B cell (primary cell): ENCODE measurements around the gene CPN1. TPM values are rescaled to one million over a fixed set of nuclear protein-coding genes. Genes with fewer than 3 reads are reported as not detected.

ENCODE experiments used
- ATAC-seq: fragments of 200-7000 bp; cut with Tn5 transposase; one replicate; pipeline ENCODE4 v1.10.0; 2021; ENCODE audit warnings: low read depth, mild to moderate bottlenecking, moderate number of reproducible peaks, moderate library complexity
- CTCF ChIA-PET: fragments of 350-600 bp; sonication (Branson Sonifier 250); formaldehyde crosslinking; loops from one replicate; lab custom pipeline; 2021; ENCODE audit warnings: antibody characterized with exemption, inconsistent platforms; lab: Charles Lee
- POLR2A ChIA-PET: fragments of 350-600 bp; sonication (Branson Sonifier 250); formaldehyde crosslinking; loops from one replicate; lab custom pipeline; 2021; ENCODE audit warnings: antibody characterized with exemption; lab: Charles Lee
- DNase-seq: peaks from one replicate; pipeline ENCODE4 v3.0.0; 2013
- H2AFZ ChIP-seq: 2 replicates; pipeline ENCODE4 v1.6.1; 2012; ENCODE audit warnings: mild to moderate bottlenecking, low read depth, low read length; ENCODE audit not compliant: insufficient read depth, poor library complexity, severe bottlenecking
- H3K27ac ChIP-seq, 2 donors: 1 replicate in 1 of 2; 2 replicates in 1 of 2; pipeline ENCODE4 v1.5.1; 2012 to 2013; ENCODE audit warnings: low read length in 2 of 2, mild to moderate bottlenecking in 2 of 2, moderate library complexity in 1 of 2
- H3K27me3 ChIP-seq, 4 experiments: fragments of 200-600 bp in 1 of 4; sonication (generic) in 1 of 4; replicated peaks in 1 of 4; 1 replicate in 2 of 4; 2 replicates in 2 of 4; pipeline versions ENCODE4 v1.6.1 to v1.7.0; 2013 to 2016; ENCODE audit warnings: low read length in 3 of 4, mild to moderate bottlenecking in 2 of 4, mixed read lengths in 1 of 4, moderate library complexity in 1 of 4; ENCODE audit not compliant: insufficient read depth in 4 of 4, control insufficient read depth in 3 of 4; ENCODE audit errors: control extremely low read depth in 1 of 4
- H3K36me3 ChIP-seq, 2 experiments: replicated peaks in 1 of 2; 1 replicate in 1 of 2; 2 replicates in 1 of 2; pipeline versions ENCODE4 v1.6.1 to v1.7.1; 2013; ENCODE audit warnings: low read length in 1 of 2; ENCODE audit not compliant: insufficient read depth in 2 of 2, control insufficient read depth in 1 of 2; ENCODE audit errors: control extremely low read depth in 1 of 2, extremely low read depth in 1 of 2
- H3K4me1 ChIP-seq, 2 donors: fragments of 200-600 bp in 1 of 2; sonication (generic) in 1 of 2; 1 replicate in 1 of 2; 2 replicates in 1 of 2; pipeline versions ENCODE4 v1.5.1 to v1.6.1; 2013 to 2017; ENCODE audit warnings: low read length in 2 of 2; ENCODE audit not compliant: control insufficient read depth in 2 of 2, insufficient read depth in 2 of 2
- H3K4me2 ChIP-seq: replicated peaks from 2 replicates; pipeline ENCODE3; 2012; ENCODE audit warnings: mild to moderate bottlenecking, low read depth, low read length; ENCODE audit not compliant: poor library complexity, severe bottlenecking
- H3K4me3 ChIP-seq, 5 experiments: fragments of 200-600 bp in 1 of 5; sonication (generic) in 1 of 5; 1 replicate in 3 of 5; 2 replicates in 2 of 5; pipeline versions ENCODE4 v1.5.1 to v1.7.0; 2011 to 2016; ENCODE audit warnings: low read length in 4 of 5, mild to moderate bottlenecking in 4 of 5, low read depth in 2 of 5, control low read depth in 1 of 5, moderate library complexity in 1 of 5; ENCODE audit not compliant: insufficient read depth in 1 of 5; ENCODE audit errors: control extremely low read depth in 1 of 5, extremely low read depth in 1 of 5
- H3K79me2 ChIP-seq: fragments of 200-600 bp; sonication (generic); one replicate; pipeline ENCODE4 v1.6.0; 2016; ENCODE audit warnings: low read length; ENCODE audit not compliant: control insufficient read depth, insufficient read depth
- H3K9ac ChIP-seq: fragments of 200-600 bp; sonication (generic); 2 replicates; pipeline ENCODE4 v1.6.1; 2017; ENCODE audit warnings: mild to moderate bottlenecking, low read length, moderate library complexity
- H3K9me3 ChIP-seq, 3 donors: one replicate each; pipeline versions ENCODE4 v1.6.1 to v1.7.1; 2013; ENCODE audit warnings: low read length in 2 of 3; ENCODE audit not compliant: control insufficient read depth in 2 of 3, insufficient read depth in 1 of 3; ENCODE audit errors: control extremely low read depth in 1 of 3
- H4K20me1 ChIP-seq: 2 replicates; pipeline ENCODE4 v1.6.0; 2012; ENCODE audit warnings: mild to moderate bottlenecking, low read length; ENCODE audit not compliant: insufficient read depth, control insufficient read depth, poor library complexity, severe bottlenecking
- H3K27ac Mint-ChIP-seq: one replicate; pipeline ENCODE4 v1.8.0; 2021; ENCODE audit warnings: mixed read lengths
- H3K27me3 Mint-ChIP-seq: one replicate; pipeline ENCODE4 v1.8.0; 2021; ENCODE audit warnings: mixed read lengths
- H3K4me1 Mint-ChIP-seq: one replicate; pipeline ENCODE4 v1.8.0; 2021; ENCODE audit warnings: mixed read lengths
- H3K4me3 Mint-ChIP-seq: one replicate; pipeline ENCODE4 v1.8.0; 2021; ENCODE audit warnings: mixed read lengths
- H3K9me3 Mint-ChIP-seq: one replicate; pipeline ENCODE4 v1.8.0; 2022; ENCODE audit warnings: mixed read lengths; ENCODE audit not compliant: insufficient read depth
- EZH2 ChIP-seq: IDR thresholded peaks from 2 replicates; pipeline ENCODE4 v1.6.1; 2012; ENCODE audit warnings: borderline replicate concordance, low read depth, mild to moderate bottlenecking, moderate library complexity, low read length; ENCODE audit not compliant: insufficient read depth, poor library complexity, severe bottlenecking
- WGBS: methylation state at CpG from one replicate; pipeline ENCODE4 v1.1.5; 2013; ENCODE audit warnings: missing lambda C conversion rate; ENCODE audit not compliant: insufficient coverage; 5-methylcytosine and 5-hydroxymethylcytosine counted together
- intact Hi-C: fragments of 100-400 bp; cut with micrococcal nuclease; formaldehyde crosslinking; loops from one replicate; pipeline ENCODE4 v1.10.0; 2022
- polyA plus RNA-seq: library from polyadenylated mRNA; depleted of rRNA; stranded (reverse); fragments of >200 nt; gene quantifications from 2 replicates; pipeline ENCODE4 v1.2.3, GENCODE V29; 2012
- total RNA-seq, 2 donors: library from RNA; stranded (reverse); fragments of 120-200 nt in 1 of 2; gene quantifications; 1 replicate in 1 of 2; 2 replicates in 1 of 2; pipeline versions ENCODE4 v1.2.3 to v1.2.4, GENCODE V29; 2013 to 2022
- TF ChIP-seq, protein P1 (sequence below): fragments of 200-600 bp; IDR thresholded peaks from one replicate; pipeline ENCODE4 v1.8.0; 2022; ENCODE audit warnings: antibody characterized with exemption, mild to moderate bottlenecking

The CPN1 gene
- total and polyA plus RNA-seq, 2 donors (not counting 1 experiment from before 2014, with no cell fraction given) = not detected

GRCh38 chr10:100046021-100046486 lies 35.6 kb downstream of the CPN1 start:
- H3K36me3 ChIP-seq = no peaks in the 10 kb centered on the region
- H3K27me3 ChIP-seq = no peaks in the 10 kb centered on the region
- no peak overlapping the region for H3K27ac Mint-ChIP-seq
- intact Hi-C loops = loop anchor here (2.0 to 5.0 kb wide), 2 partner anchors 34 to 73 kb away; no protein-coding TSS in a partner anchor
- TF ChIP-seq, protein P1, sequence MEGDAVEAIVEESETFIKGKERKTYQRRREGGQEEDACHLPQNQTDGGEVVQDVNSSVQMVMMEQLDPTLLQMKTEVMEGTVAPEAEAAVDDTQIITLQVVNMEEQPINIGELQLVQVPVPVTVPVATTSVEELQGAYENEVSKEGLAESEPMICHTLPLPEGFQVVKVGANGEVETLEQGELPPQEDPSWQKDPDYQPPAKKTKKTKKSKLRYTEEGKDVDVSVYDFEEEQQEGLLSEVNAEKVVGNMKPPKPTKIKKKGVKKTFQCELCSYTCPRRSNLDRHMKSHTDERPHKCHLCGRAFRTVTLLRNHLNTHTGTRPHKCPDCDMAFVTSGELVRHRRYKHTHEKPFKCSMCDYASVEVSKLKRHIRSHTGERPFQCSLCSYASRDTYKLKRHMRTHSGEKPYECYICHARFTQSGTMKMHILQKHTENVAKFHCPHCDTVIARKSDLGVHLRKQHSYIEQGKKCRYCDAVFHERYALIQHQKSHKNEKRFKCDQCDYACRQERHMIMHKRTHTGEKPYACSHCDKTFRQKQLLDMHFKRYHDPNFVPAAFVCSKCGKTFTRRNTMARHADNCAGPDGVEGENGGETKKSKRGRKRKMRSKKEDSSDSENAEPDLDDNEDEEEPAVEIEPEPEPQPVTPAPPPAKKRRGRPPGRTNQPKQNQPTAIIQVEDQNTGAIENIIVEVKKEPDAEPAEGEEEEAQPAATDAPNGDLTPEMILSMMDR = peak; percentile 97
- TF ChIP-seq EZH2 = no peak
- peak; percentile 70 for ATAC-seq
- H3K4me3 Mint-ChIP-seq = no peak overlapping the region
- no peak overlapping the region for H3K4me3 ChIP-seq
- H3K9me3 Mint-ChIP-seq = no peaks in the 10 kb centered on the region
- peak; percentile 83 for DNase-seq
- H2AFZ ChIP-seq = peak overlapping the region; percentile 62
- no peak overlapping the region for H3K9ac ChIP-seq
- H3K4me1 ChIP-seq = peaks cover 0 to 4% of the 10 kb centered on the region in 2 donors
- ChIA-PET POLR2A (interaction anchor here (0.6 kb wide), 1 partner anchor 31 kb away, joined by 7 read pairs; no protein-coding TSS in a partner anchor), CTCF (interaction anchor here (0.7 to 18.9 kb wide), 43 partner anchors 9 to 697 kb away, joined by 3 to 525 read pairs (median 5); partner anchors contain the start of gene DNMBP)
- no peak overlapping the region for H3K4me2 ChIP-seq
- no peaks in the 10 kb centered on the region for H4K20me1 ChIP-seq
- H3K27ac ChIP-seq = no peak overlapping the region
- peaks cover 4% of the 10 kb centered on the region for H3K4me1 Mint-ChIP-seq
- no peaks in the 10 kb centered on the region for H3K9me3 ChIP-seq
- H3K79me2 ChIP-seq = no peaks in the 10 kb centered on the region
- no peaks in the 10 kb centered on the region for H3K27me3 Mint-ChIP-seq
- WGBS = 22% methylated on average over 7 of the region's 7 CpGs

GRCh38 chr10:100045592-100045991 lies 36.1 kb downstream of the CPN1 start:
- Histone ChIP-seq H3K27me3 (no peaks in the 10 kb centered on the region), H3K9ac (no peak overlapping the region), H3K9me3 (no peaks in the 10 kb centered on the region), H3K27ac (no peak overlapping the region), H4K20me1 (no peaks in the 10 kb centered on the region), H3K79me2 (no peaks in the 10 kb centered on the region), H3K4me1 (peaks cover 0 to 4% of the 10 kb centered on the region in 2 donors), H3K4me3 (no peak overlapping the region), H2AFZ (peak overlapping the region; percentile 62), H3K36me3 (no peaks in the 10 kb centered on the region), H3K4me2 (no peak overlapping the region)
- DNase-seq (no peak), ATAC-seq (no peak)
- WGBS = 67% methylated on average over 1 of the region's 2 CpGs
- TF ChIP-seq EZH2 = no peak
- TF ChIP-seq, protein P1 = no peak
- no peaks in the 10 kb centered on the region for H3K27me3 Mint-ChIP-seq
- POLR2A ChIA-PET = interaction anchor here (0.6 kb wide), 1 partner anchor 31 kb away, joined by 7 read pairs; no protein-coding TSS in a partner anchor
- intact Hi-C loops = loop anchor here (5.0 kb wide), 1 partner anchor 33 kb away; no protein-coding TSS in a partner anchor
- CTCF ChIA-PET = interaction anchor here (0.7 to 18.9 kb wide), 39 partner anchors 9 to 626 kb away, joined by 3 to 525 read pairs (median 6); partner anchors contain the start of gene DNMBP
- H3K9me3 Mint-ChIP-seq = no peaks in the 10 kb centered on the region
- H3K4me1 Mint-ChIP-seq = peaks cover 4% of the 10 kb centered on the region
- no peak overlapping the region for H3K27ac Mint-ChIP-seq
- no peak overlapping the region for H3K4me3 Mint-ChIP-seq
